NK-92 (cell line): Measurements from ENCODE around the gene IRGC.

Experiments used
- DNase-seq: peaks from one replicate; lab custom pipeline; 2025; ENCODE audit not compliant: unreplicated experiment; lab: John Stamatoyannopoulos, UW

The IRGC gene

DNA sequence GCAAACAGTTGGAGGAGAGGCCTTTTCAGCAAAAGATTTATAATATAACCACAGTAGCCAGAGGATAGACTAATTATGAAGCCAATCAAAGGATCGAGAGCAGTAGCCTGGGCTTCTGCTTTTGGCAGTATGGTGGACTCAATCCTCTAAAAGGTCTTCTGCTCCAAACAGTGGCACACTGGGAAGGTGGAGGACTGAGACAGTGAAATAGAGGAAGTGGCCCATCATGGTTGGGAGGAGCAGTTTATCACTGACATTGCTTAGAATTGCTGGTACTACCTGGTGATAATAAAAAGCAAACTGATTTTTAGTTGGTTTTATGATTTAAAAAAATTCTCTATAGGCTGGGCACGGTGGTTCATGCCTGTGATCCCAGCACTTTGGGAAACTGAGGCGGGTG lies 25.0 kb upstream of the IRGC start:
- no peak for DNase-seq

DNA sequence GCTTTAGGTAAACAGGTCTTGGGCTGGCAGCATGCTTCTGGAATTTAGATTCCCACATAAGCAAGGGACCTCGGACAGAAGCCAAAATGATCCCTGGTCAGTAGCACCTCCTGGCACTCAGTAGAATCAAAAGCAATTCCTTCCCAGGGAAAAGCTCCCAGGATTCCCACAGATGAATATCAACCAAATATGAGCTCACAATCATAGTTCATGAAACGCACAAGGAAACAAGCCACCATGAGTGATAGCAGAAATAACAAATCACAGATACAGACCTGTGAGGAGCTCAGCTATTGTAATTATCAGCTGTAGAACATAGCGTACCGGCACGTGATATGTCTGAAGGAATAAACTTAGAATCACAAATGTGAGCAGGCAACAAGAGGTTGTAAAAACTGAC lies 24.1 kb upstream of the IRGC start:
- no peak for DNase-seq

DNA sequence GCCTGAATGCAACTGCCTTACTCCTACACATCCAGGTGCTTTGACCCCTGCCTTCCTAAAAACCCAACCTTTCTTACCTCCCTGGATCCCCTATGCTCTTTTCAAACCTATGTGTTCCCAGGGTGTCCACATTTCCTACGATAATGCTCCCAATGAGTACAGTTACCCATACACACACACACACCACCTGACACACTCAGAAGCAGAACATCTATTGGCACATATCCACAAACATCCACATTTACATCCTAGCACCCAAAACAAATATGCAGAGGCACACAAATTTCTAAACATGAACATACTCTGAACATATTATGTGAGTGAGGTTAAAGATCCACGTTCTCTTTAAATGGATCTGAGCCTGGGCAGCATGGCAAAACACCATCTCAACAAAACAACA lies 23.5 kb upstream of the IRGC start:
- DNase-seq, result no peak

DNA sequence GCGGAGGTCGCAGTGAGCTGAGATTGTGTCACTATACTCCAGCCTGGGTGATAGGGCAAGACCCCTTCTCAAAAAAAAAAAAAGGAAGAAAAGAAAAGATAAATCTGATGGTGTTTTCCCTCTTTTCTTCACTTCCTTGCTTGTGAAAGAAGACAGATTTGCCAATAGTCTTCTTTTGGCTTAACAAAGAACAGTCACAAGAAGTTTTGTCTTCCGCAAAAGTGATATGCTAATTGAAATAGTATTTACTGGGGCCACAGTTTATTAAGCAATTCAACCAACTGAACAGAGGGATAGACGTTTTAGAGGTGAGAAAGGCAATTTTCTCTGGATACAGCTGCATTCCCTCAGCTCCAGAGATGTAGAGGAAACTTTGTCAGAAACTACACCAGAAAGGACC lies 23.0 kb upstream of the IRGC start:
- DNase-seq, result no peak

DNA sequence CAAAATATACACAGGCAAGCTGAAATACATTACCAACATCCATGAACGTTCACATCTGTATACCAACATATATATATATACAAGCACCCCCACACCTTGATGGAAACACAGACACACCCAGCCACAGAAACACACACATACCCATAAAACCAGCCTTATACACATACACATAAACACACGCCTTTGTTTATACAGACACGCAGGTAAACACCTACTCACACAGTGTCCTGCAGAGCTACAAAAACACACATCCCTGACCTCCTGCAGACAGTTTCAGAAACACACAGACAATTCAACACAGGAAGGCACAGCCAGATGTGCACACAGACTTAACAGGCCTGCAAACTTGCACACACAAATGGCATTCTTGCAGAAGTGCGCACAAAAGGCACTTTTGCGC lies 21.3 kb upstream of the IRGC start:
- DNase-seq, result no peak

DNA sequence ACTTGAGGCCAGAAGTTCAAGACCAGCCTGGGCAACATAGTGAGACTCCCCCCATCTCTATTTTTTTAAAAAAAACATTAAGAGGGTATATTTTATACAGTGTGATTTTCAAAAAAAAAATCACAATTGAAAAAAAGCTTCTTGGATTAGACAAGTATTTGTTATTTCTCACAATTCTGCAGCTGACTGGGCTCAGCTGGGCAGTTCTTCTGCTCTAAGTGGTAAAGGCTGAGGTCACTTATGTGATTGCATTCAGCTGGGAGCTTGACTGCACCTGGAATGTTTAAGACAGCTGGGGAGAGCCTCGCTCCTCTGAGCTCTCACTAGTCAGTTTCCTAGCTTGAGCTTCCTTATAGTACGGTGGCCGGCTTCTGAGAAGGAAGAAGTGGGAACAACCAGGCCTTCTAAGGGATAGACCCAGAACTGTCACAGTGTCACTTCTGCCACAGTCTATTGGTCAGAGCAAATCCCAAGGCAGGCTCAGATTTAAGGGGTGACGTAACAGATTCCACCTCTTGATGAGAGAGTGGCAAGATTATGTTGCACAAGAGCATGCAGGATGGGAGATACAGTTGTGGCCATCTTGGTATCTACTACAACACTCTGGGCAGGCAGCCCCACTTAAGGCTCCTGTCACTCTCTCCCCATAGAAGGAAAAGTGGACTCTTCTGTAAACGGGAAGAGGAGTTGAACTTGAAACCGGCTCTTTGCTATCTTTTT lies 19.7 kb upstream of the IRGC start:
- DNase-seq, result no peak

DNA sequence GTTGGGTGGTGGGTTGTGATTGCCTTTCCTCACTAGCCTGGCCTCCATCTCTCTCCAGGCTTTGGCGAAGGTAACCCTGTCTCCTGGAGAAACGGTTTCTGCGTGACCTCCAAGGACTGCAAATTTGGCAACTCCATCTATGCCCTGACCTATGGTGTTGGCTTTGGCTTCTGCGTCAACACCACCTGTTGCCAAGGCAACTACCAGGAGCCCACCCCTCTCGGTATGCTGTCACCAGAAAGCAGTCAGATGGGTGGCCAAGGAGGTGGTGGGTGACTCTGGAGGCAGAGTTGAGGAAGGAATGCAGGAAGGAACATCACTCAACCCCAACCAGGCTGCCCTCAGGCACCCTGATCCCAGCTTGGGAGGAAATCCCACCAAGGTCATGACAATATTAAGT lies 18.6 kb upstream of the IRGC start:
- DNase-seq, result no peak

DNA sequence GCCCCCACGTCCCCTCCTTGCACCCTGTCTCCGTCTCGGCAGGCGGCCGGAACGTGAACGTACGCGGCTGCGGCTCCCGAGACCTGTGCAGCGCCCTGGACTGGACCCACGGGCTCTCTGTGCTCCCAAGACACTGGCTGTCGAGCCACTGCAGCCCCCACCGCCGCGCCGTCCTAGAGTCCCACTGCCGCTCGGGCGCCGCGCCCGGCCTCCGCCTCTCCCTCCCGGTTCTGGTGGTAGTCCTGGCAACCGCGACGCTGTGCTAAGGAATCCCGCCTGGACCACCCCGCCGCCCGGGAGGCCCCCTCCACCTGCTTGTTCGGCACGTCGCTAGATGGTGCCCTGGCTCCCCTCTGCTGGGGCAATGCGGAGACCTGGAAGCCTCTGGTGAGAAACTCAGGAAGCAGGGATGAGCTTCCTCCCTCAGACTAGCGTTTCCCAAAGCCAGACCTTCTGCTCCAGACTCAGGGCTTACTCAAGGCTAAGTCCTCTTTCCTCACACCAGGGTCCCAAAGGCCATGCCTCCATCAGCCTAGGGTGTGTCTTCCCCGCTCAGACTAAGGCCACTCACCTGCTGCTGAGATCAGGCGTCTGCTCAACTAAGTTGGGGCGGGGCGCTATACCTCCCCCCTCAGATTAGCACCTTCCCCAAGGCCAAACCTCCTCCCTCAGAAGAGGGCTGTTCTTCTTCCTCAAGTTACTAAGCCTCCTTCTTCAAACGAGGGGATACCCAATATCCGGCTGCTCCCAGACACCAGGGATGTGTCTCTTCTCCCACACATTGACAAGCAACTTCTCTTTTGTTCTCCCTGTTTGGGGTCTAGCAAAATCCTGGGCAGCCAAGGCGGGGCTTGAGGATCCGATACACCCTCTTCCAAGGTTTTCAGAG lies 16.1 kb upstream of the IRGC start:
- no peak for DNase-seq

DNA sequence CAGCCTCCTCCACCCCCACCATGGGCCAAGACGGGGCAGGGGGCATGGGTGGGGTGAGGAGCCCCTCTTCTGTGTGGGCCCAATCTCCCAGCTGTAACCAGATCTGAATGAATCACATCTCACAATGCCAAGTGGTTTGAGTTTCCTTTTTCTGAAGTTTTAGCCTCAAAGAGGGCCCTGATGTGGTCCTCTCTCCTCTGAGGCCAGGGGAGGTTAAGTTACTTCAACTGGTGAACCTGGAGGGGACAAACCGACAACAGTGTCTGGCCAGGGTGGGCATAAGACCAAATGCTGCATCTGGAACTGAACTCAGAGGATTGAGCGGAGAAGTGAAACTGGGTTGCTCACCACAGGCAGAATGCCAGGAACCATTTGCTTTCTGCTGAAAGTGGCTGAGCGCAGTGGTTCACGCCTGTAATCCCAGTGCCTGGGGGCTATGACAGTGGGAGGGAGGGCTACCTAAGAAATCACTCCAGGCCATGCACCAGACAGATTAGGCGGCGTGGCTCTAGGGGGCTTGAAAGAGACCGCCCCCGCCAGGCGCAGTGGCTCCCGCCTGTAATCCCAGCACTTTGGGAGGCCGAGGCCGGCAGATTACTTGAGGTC lies 15.4 kb upstream of the IRGC start:
- no peak for DNase-seq

DNA sequence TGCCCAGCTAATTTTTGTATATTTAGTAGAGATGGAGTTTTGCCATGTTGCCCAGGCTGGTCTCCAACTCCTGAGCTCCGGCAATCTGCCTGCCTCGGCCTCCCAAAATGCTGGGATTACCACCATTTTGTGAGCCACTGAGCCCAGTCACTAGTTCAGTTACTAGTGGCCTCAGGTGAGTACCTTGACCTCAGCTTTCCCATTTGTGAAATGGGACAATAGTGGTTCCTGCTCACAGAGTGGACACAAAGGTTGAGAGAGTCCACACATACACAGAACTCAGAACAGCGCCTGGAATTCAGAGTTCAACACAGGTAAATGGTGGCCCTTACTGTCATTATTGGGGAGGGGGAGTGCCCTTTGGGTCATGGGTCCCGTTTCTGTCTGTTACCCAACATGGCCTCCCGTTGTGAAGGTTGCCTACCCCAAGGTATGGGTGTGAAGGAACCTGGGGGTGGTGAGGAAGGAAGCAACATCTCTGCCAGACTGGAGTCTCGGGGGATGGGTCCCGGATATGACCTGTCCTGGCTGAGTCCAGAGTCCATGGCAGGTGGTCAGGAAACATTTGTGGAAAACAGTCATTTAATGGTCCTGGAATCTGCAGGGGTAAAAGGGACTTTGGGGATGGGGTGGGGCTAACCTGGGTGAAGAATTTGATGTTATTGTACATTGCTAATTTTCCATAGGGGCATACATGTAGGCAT lies 11.7 kb upstream of the IRGC start:
- DNase-seq, result no peak

DNA sequence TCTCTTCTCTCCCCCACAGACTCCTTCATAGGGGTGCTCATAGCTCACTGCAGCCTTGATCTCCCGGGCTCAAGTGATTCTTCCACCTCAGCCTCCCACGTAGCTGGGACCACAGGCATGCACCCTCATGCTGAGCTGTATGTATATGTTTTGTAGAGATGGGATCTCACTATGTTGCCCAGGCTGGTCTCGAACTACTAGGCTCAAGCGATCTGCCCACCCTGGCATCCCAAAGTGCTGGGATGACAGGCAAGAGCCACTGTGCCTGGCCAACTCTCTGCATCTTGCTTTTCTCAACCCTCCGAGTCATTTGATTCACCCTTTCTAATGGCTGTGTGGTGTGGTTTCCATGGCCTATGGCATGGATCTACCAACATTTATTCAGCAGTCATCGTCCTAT lies 10.1 kb upstream of the IRGC start:
- no peak for DNase-seq

DNA sequence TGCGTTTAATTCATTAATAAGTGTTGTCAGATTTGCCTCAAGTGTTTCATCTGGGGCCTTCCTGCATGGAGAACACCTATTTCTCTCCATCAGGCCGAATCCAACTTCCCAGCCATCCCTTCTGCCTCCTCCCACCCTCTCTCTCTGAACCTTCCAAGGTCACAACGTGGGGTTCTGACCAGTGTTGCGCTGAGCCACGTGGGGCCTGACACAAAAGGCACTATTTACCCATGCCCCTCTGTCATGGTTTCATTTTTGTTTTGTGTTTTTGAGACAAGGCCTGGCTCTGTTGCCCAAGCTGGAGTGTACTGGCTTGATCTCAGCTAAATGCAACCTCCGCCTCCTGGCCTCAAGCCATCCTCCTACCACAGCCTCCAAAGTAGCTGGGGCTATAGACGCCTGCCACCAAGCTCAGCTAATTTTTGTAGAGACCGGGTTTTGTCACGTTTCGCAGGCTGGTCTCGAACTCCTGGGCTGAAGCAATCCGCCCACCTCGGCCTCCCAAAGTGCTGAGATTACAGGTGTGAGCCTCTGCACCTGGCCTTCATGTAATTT lies 8.6 kb upstream of the IRGC start:
- no peak for DNase-seq

DNA sequence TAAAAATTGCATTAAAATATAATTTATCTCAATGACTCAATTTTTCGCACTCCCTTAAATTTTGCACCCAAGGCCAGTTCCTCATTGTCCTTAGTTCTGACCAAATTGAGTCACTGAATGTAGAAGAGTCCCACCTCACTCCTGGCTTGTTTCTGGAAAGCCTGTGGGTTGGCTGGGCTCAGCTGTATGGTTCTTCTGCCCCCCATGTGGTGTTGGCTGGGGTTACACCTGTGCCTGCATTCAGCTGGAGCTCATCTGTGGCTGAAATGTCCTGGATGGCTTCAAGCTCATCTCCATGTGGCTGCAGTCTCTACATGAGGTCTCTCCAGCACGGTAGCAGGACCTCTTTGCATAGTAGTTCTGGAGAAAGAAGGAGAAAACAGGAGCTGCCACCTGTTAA lies 7.2 kb upstream of the IRGC start:
- no peak for DNase-seq

DNA sequence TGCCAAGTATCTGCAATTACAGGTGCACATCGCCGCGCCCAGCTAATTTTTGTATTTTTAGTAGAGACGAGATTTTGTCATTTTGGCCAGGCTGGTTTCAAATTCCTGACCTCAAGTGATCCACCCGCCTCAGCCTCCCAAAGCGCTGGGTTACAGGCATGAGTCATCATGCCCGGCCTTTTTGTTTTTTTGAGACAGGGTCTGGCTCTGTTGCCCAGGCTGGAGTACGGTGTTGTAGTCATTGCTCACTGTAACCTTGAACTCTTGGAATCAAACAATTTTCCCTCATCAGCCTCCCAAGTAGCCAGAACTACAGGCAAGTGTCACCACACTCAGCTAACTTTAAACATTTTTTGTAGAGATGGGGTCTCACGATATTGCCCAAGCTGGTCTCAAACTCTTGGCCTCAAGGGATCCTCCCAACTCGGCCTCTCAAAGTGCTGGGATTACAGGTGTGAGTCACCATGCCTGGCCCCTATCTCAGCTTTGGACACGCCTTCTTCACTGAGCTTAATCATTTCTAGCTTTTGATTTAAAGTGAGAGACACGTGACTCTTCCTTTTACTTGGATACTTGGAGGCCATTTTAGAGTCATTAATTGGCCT lies 4.0 kb upstream of the IRGC start:
- no peak for DNase-seq

DNA sequence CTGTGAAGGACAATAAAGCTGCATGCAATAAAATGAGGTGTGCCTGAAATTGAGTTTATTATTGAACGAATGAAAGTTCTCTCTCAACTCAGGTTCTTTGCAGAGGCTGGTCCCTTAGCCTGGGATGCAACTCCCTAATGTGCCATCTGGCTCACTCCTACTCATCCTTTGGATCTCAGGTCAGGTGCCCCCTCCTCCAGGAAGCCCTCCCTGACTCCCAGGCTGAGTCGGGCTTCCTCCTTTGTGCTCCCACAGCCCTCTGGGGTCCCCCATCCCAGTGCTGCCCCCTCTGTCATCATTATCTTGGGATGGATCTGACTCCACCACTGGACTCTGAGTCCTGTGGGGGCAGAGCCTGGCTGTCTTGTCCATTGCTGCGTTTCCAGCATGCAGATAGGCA lies 2.7 kb upstream of the IRGC start:
- no peak for DNase-seq

DNA sequence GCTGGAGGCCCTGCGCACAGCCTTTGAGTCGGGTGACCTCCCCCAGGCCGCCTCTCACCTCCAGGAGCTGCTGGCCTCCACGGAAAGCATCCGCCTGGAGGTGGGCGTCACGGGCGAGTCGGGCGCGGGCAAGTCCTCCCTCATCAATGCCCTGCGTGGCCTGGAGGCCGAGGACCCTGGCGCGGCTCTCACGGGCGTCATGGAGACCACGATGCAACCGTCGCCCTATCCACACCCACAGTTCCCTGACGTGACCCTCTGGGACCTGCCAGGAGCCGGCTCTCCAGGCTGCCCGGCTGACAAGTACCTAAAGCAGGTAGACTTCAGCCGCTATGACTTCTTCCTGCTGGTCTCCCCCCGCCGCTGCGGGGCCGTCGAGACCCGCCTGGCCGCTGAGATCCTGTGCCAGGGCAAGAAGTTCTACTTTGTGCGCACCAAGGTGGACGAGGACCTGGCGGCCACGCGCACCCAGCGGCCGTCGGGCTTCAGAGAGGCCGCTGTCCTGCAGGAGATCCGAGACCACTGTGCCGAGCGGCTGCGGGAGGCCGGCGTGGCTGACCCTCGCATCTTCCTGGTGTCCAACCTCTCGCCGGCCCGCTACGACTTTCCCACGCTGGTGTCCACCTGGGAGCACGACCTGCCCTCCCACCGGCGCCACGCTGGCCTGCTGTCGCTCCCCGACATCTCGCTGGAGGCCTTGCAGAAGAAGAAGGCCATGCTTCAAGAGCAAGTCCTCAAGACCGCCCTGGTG lies 2.9 kb downstream of the IRGC start:
- DNase-seq, result no peak

DNA sequence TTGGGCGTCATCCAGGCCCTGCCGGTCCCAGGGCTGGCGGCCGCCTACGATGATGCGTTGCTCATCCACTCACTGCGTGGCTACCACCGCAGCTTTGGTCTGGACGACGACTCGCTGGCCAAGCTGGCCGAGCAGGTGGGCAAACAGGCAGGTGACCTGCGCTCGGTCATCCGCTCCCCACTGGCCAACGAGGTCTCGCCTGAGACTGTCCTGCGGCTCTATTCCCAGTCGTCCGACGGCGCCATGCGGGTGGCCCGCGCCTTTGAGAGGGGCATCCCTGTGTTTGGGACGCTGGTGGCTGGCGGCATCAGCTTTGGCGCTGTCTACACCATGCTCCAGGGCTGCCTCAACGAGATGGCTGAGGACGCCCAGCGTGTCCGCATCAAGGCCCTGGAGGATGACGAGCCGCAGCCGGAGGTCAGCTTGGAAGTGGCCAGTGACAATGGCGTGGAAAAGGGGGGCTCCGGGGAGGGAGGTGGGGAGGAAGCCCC lies 3.5 kb downstream of the IRGC start:
- no peak for DNase-seq

DNA sequence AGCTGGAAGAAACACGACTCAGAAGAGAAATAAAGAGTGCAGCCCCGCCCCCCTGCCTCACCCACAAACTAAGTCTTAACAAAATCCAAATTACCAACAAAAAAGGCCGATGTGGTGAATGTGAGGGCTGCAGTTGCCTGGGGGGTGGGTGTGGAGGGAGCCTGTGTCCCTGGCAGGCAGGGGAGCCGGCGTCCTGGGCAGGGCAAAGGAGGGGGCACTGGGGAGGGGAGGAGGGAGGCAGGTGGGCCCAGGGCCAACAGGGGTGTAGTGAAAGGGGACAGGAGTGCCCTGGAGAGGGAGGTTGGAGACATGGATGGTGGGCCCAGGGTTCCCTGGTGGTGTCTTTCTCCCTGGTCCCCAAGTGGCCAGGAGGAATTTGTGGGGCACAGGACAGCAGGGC lies 4.0 kb downstream of the IRGC start:
- no peak for DNase-seq

DNA sequence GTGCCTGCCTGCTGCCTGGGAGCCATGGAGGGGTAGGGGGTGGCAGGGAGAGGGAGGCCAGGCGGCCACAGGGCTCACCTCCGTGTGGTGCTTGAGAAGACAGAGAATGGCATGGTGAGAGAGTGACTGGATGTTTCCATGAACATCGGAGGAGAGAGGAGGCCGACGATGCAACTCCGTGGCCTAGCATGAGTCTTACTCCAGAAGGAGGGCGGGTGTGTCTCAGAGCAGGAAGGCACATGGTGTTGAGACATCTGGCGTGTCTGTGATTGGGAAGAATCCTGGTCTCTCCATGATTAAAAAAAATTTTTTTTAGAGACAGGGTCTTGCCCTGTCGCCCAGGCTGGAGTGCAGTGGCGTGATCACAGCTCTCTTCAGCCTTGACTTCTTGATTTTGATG lies 5.1 kb downstream of the IRGC start:
- DNase-seq, result no peak

DNA sequence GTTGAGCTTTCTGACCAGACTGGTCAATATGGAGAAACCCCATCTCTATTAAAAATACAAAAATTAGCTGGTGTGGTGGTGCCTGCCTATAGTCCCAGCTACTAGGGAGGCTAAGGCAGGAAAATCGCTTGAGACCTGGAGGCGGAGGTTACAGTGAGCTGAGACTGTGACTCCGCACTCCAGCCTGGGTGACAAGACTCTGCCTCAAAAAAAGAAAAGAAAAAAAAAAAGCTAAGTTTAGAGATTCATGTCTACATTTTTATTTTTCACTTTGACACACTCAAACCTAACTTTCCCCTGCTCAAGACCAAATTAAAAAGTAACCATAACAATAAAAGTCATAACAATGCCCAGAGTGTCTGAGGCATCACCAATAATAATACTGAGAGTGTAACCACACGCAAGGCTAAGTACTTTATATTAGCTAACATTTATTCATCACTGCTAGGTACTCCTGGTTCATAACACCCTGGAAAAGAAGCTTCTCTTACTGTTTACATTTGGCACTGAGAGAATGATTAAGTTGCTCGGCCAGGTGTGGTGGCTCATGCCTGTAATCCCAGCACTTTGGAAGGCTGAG lies 5.7 kb downstream of the IRGC start:
- DNase-seq, result no peak
